DOHH2 (cell line): ENCODE data around the gene KCNA3.

Source experiments
- CTCF ChIP-seq: fragments of 200-600 bp; sonication (generic); IDR thresholded peaks from one replicate; pipeline ENCODE4 v1.5.1; 2014; ENCODE audit warnings: antibody characterized with exemption, mild to moderate bottlenecking, low read depth, low read length; ENCODE audit not compliant: poor library complexity, severe bottlenecking
- EZH2phosphoT487 ChIP-seq: fragments of 200-600 bp; sonication (generic); IDR thresholded peaks from 2 replicates; pipeline ENCODE4 v1.6.1; 2017; ENCODE audit warnings: borderline replicate concordance, mild to moderate bottlenecking, antibody characterized with exemption, low read length, moderate library complexity, mixed read lengths

GRCh38 chr1:110687250-110687649 is 12.5 kb upstream of the KCNA3 start:
- no peak for TF ChIP-seq CTCF
- no peak for TF ChIP-seq EZH2phosphoT487
